ENCODE data around the gene TTLL7.
"Not testable (repeated sequence)": the region's sequence is repeated elsewhere in the genome, so short reads cannot be mapped to it uniquely, and the experiment has no call there.

The TTLL7 gene

GRCh38 chr1:83923553-83923952, 75.4 kb downstream of the TTLL7 start:
- DNase-seq (ENCODE audit: insufficient read length, low spot score) (no peak), FAIRE-seq (no peak)
- TF ChIP-seq CTCF (IDR thresholded peaks at IDR 0.05; ENCODE audit: insufficient read depth, missing control alignments): no peak

GRCh38 chr1:83922431-83922830, 76.5 kb downstream of the TTLL7 start:
- FAIRE-seq (no peak), DNase-seq (ENCODE audit: insufficient read length, low spot score) (no peak)
- no peak for TF ChIP-seq CTCF (IDR thresholded peaks at IDR 0.05; ENCODE audit: insufficient read depth, missing control alignments)

GRCh38 chr1:83920320-83920719, 78.6 kb downstream of the TTLL7 start:
- FAIRE-seq (no peak), DNase-seq (ENCODE audit: insufficient read length, low spot score) (no peak)
- TF ChIP-seq CTCF (IDR thresholded peaks at IDR 0.05; ENCODE audit: insufficient read depth, missing control alignments): no peak

GRCh38 chr1:83919872-83920271, 79.1 kb downstream of the TTLL7 start:
- TF ChIP-seq CTCF (IDR thresholded peaks at IDR 0.05; ENCODE audit: insufficient read depth, missing control alignments): no peak
- FAIRE-seq (no peak), DNase-seq (ENCODE audit: insufficient read length, low spot score) (no peak)

GRCh38 chr1:83918688-83919285, 80.1 kb downstream of the TTLL7 start:
- TF ChIP-seq CTCF (IDR thresholded peaks at IDR 0.05; ENCODE audit: insufficient read depth, missing control alignments): no peak
- DNase-seq (ENCODE audit: insufficient read length, low spot score): no peak
- FAIRE-seq: no peak

- no peak for FAIRE-seq
- no peak for DNase-seq (ENCODE audit: insufficient read length, low spot score)
- no peak for TF ChIP-seq CTCF (IDR thresholded peaks at IDR 0.05; ENCODE audit: insufficient read depth, missing control alignments)
These were observed 81.0 kb downstream of the TTLL7 start for GRCh38 chr1:83917959-83918358.

GRCh38 chr1:83916094-83916493, 82.8 kb downstream of the TTLL7 start:
- FAIRE-seq; DNase-seq (ENCODE audit: insufficient read length, low spot score): not testable (repeated sequence)

GRCh38 chr1:83912876-83913275, 86.1 kb downstream of the TTLL7 start:
- FAIRE-seq (no peak), DNase-seq (ENCODE audit: insufficient read length, low spot score) (no peak)
- TF ChIP-seq CTCF (IDR thresholded peaks at IDR 0.05; ENCODE audit: insufficient read depth, missing control alignments): no peak
